HepG2 (cell line): Measurements from ENCODE around the gene ZNF557. TPM values are rescaled to one million over a fixed set of nuclear protein-coding genes. Genes with fewer than 3 reads are reported as not detected.
"Not testable (repeated sequence)": the region's sequence is repeated elsewhere in the genome, so short reads cannot be mapped to it uniquely, and the experiment has no call there.

ENCODE experiments used
- ATAC-seq: fragments of 200-7000 bp; cut with Tn5 transposase; 3 replicates; pipeline ENCODE4 v1.9.1; 2020; ENCODE audit warnings: mild to moderate bottlenecking, moderate library complexity
- BruUV-seq: library from RNA; stranded (reverse); fragments of 400-500 nt; replicated peaks from 2 replicates; lab custom pipeline; 2021; lab: Mats Ljungman, UMichigan
- CTCF ChIA-PET: fragments of 300-600 bp; formaldehyde crosslinking; extraction: SDS; loops from one replicate; lab custom pipeline; 2021; ENCODE audit warnings: low total read pairs, inconsistent platforms, low intra/inter-chr PET ratio; lab: Yijun Ruan, JAX
- POLR2A ChIA-PET: fragments of 350-600 bp; sonication (Branson Sonifier 250); formaldehyde crosslinking; loops from one replicate; lab custom pipeline; 2020; ENCODE audit warnings: antibody characterized with exemption, inconsistent platforms; lab: Yijun Ruan, JAX
- DNase-seq: peaks from one replicate; pipeline ENCODE4 v3.0.0-alpha.2; 2015; ENCODE audit warnings: low spot score
- FAIRE-seq: peaks from 3 replicates; lab custom pipeline; 2011; peaks lifted over from hg19 to GRCh38; lab: Jason Lieb, UNC
- H2AFZ ChIP-seq: one replicate; pipeline ENCODE4 v1.6.1; 2011; ENCODE audit warnings: low read length, inconsistent platforms
- H3K27ac ChIP-seq: fragments of 300-600 bp; 3 replicates; pipeline ENCODE4 v1.8.0; 2011; ENCODE audit warnings: mixed run types, mild to moderate bottlenecking, mixed read lengths, low read length, inconsistent platforms; ENCODE audit not compliant: insufficient read depth; ENCODE audit errors: extremely low read length
- H3K27me3 ChIP-seq, 2 experiments: fragments of 200-600 bp in 1 of 2; 2 replicates in 1 of 2; 3 replicates in 1 of 2; pipeline versions ENCODE4 v1.6.0 to v1.8.0; 2011; ENCODE audit warnings: low read length in 2 of 2, mild to moderate bottlenecking in 2 of 2, moderate library complexity in 2 of 2, inconsistent platforms in 1 of 2; ENCODE audit not compliant: insufficient read depth in 2 of 2, control insufficient read depth in 1 of 2
- H3K36me3 ChIP-seq, 2 experiments: fragments of 200-600 bp in 1 of 2; replicated peaks in 1 of 2; 2 replicates in 1 of 2; 3 replicates in 1 of 2; pipeline versions ENCODE4 v1.5.1 to v1.8.0; 2011; ENCODE audit warnings: low read length in 2 of 2, inconsistent platforms in 1 of 2; ENCODE audit not compliant: insufficient read depth in 2 of 2, control insufficient read depth in 1 of 2
- H3K4me1 ChIP-seq: 2 replicates; pipeline ENCODE4 v1.5.1; 2012; ENCODE audit warnings: low read length, inconsistent platforms; ENCODE audit not compliant: insufficient read depth
- H3K4me2 ChIP-seq: 2 replicates; pipeline ENCODE4 v1.6.0; 2011; ENCODE audit warnings: low read depth, low read length, inconsistent platforms
- H3K4me3 ChIP-seq, 3 experiments: fragments of 200-600 bp in 1 of 3; sonication (generic), shearing (Covaris generic) in 1 of 3; replicated peaks in 1 of 3; 2 replicates each; pipeline ENCODE4 v1.5.1; 2011 to 2016; ENCODE audit warnings: low read length in 3 of 3, inconsistent platforms in 2 of 3, low read depth in 2 of 3, mild to moderate bottlenecking in 2 of 3, control low read depth in 1 of 3, mixed read lengths in 1 of 3; ENCODE audit not compliant: insufficient read depth in 1 of 3
- H3K79me2 ChIP-seq: one replicate; pipeline ENCODE4 v1.6.1; 2011; ENCODE audit warnings: low read length, inconsistent platforms; ENCODE audit not compliant: insufficient read depth
- H3K9ac ChIP-seq: 2 replicates; pipeline ENCODE4 v1.6.0; 2011; ENCODE audit warnings: mild to moderate bottlenecking, low read depth, low read length, inconsistent platforms; ENCODE audit not compliant: insufficient read depth
- H3K9me3 ChIP-seq: 2 replicates; pipeline ENCODE4 v1.5.1; 2012; ENCODE audit warnings: mild to moderate bottlenecking, low read length
- H4K20me1 ChIP-seq: 2 replicates; pipeline ENCODE4 v1.6.0; 2011; ENCODE audit warnings: inconsistent platforms, mild to moderate bottlenecking, low read length, moderate library complexity; ENCODE audit not compliant: insufficient read depth
- KDM2A ChIP-seq: sonication (generic); formaldehyde crosslinking; IDR thresholded peaks from 2 replicates; pipeline ENCODE4 v1.4.0; 2020; ENCODE audit warnings: low read depth, missing genetic modification reagents, borderline replicate concordance
- SETDB1 ChIP-seq: sonication (generic); formaldehyde crosslinking; IDR thresholded peaks from 2 replicates; pipeline ENCODE4 v1.5.1; 2020; ENCODE audit warnings: missing genetic modification reagents, mild to moderate bottlenecking, borderline replicate concordance
- STAG1 ChIP-seq: sonication (generic); formaldehyde crosslinking; IDR thresholded peaks from 2 replicates; pipeline ENCODE4 v1.4.0; 2020; ENCODE audit warnings: missing genetic modification reagents
- ZNF121 ChIP-seq: sonication (generic); formaldehyde crosslinking; IDR thresholded peaks from 2 replicates; pipeline ENCODE4 v1.5.0; 2020; ENCODE audit warnings: mild to moderate bottlenecking, missing genetic modification reagents
- ZNF280D ChIP-seq: sonication (generic); formaldehyde crosslinking; IDR thresholded peaks from 2 replicates; pipeline ENCODE4 v1.5.1; 2020; ENCODE audit warnings: mild to moderate bottlenecking, missing genetic modification reagents
- ZNF672 ChIP-seq: sonication (generic); formaldehyde crosslinking; IDR thresholded peaks from 2 replicates; pipeline ENCODE4 v1.8.1; 2022; ENCODE audit warnings: missing genetic modification reagents
- WGBS: methylation state at CpG from one replicate; pipeline ENCODE4 v1.1.6; 2017; ENCODE audit warnings: low lambda C conversion rate; 5-methylcytosine and 5-hydroxymethylcytosine counted together
- in situ Hi-C: cut with HindIII; loops from 2 replicates; pipeline ENCODE4 v1.10.0; 2017; ENCODE audit warnings: low pct_unique_long_range_greater_than_20kb; ENCODE audit not compliant: extremely low pct_ligation_motif_present
- intact Hi-C: fragments of 100-400 bp; cut with micrococcal nuclease; formaldehyde crosslinking; loops from one replicate; pipeline ENCODE4 v1.10.0; 2022; ENCODE audit not compliant: unreplicated experiment
- polyA plus RNA-seq, 8 experiments: library from polyadenylated mRNA; depleted of rRNA in 3 of 8; stranded (reverse) in 7 of 8; unstranded in 1 of 8; fragments of >200 nt; fragmentation: Illumina TruSeq in 4 of 8; extraction: Trizol in 4 of 8; gene quantifications; 2 replicates each; pipeline versions ENCODE4 v1.2.1 to v1.2.3, GENCODE V29; 2011 to 2016; ENCODE audit warnings: low read depth in 4 of 8, missing spikeins in 1 of 8, mixed read lengths in 1 of 8; ENCODE audit not compliant: insufficient read depth in 1 of 8
- total RNA-seq, 5 experiments: library from RNA; depleted of rRNA; stranded (reverse); fragments of >200 nt; fragmentation: Illumina TruSeq; extraction: Trizol; gene quantifications; 2 replicates each; pipeline ENCODE4 v1.2.3, GENCODE V29; 2016; ENCODE audit warnings: low read depth in 1 of 5
- TF ChIP-seq, protein P1 (sequence below): sonication (generic); formaldehyde crosslinking; IDR thresholded peaks from 2 replicates; pipeline ENCODE4 v1.4.0; 2020; ENCODE audit warnings: missing genetic modification reagents
- TF ChIP-seq, protein P2 (sequence below): sonication (generic); formaldehyde crosslinking; IDR thresholded peaks from 2 replicates; pipeline ENCODE4 v1.4.0; 2020; ENCODE audit warnings: missing genetic modification reagents

Gene ZNF557
- total and polyA plus RNA-seq, 2 of the 13 experiments (the other 11 are each of a cell fraction or from before 2014, with no cell fraction given), result 2.1 to 7.8 TPM

- 31% methylated on average over 7 of the region's 9 CpGs for WGBS
- DNase-seq, result no peak
- H3K27me3 ChIP-seq, result no peaks in the 10 kb centered on the region
- in situ Hi-C loops, result no loop called here
- intact Hi-C loops, result no loop called here
- POLR2A ChIA-PET, result no interaction called here
- no peak for ATAC-seq
- BruUV-seq, result no TSS peak
- peaks cover 5% of the 10 kb centered on the region; the same call in 1 of the 2 replicates for H3K4me1 ChIP-seq
- no peak for FAIRE-seq
- no peak overlapping the region for H3K4me3 ChIP-seq
- no peaks in the 10 kb centered on the region for H4K20me1 ChIP-seq
- no peaks in the 10 kb centered on the region for H3K79me2 ChIP-seq
- TF ChIP-seq ZNF121 (peak; percentile 53), ZNF672 (no peak)
- no peak overlapping the region for H2AFZ ChIP-seq
- CTCF ChIA-PET, result no interaction called here
- peaks cover 7% of the 10 kb centered on the region for H3K9me3 ChIP-seq
- no peak overlapping the region for H3K4me2 ChIP-seq
- no peak overlapping the region for H3K27ac ChIP-seq
- H3K9ac ChIP-seq, result no peak overlapping the region
- H3K36me3 ChIP-seq, result no peaks in the 10 kb centered on the region
These were observed 5.6 kb upstream of the ZNF557 start for GRCh38 chr19:7063764-7064418.

GRCh38 chr19:7067122-7067521, 2.4 kb upstream of the ZNF557 start:
- H3K9ac ChIP-seq, BruUV-seq, FAIRE-seq, H3K36me3 ChIP-seq, POLR2A ChIA-PET, H3K27me3 ChIP-seq, H2AFZ ChIP-seq, H3K4me2 ChIP-seq, H3K4me3 ChIP-seq, CTCF ChIA-PET, ATAC-seq, in situ Hi-C loops, intact Hi-C loops, H3K9me3 ChIP-seq, H3K27ac ChIP-seq, H4K20me1 ChIP-seq: not testable (repeated sequence)
- DNase-seq, result peak; percentile 44
- peaks cover 14% of the 10 kb centered on the region for H3K4me1 ChIP-seq
- H3K79me2 ChIP-seq, result peaks cover 11% of the 10 kb centered on the region
- 50% methylated on average over 5 of the region's 13 CpGs for WGBS
- TF ChIP-seq STAG1 (peak; percentile 51), ZNF280D (peak; percentile 79; the same call in 1 of the 2 replicates), KDM2A (CRISPR knock-in tag) (peak; percentile 44; the same call in 1 of the 2 replicates), SETDB1 (CRISPR knock-in tag) (peak; percentile 82; the same call in 1 of the 2 replicates)
- TF ChIP-seq, protein P1, sequence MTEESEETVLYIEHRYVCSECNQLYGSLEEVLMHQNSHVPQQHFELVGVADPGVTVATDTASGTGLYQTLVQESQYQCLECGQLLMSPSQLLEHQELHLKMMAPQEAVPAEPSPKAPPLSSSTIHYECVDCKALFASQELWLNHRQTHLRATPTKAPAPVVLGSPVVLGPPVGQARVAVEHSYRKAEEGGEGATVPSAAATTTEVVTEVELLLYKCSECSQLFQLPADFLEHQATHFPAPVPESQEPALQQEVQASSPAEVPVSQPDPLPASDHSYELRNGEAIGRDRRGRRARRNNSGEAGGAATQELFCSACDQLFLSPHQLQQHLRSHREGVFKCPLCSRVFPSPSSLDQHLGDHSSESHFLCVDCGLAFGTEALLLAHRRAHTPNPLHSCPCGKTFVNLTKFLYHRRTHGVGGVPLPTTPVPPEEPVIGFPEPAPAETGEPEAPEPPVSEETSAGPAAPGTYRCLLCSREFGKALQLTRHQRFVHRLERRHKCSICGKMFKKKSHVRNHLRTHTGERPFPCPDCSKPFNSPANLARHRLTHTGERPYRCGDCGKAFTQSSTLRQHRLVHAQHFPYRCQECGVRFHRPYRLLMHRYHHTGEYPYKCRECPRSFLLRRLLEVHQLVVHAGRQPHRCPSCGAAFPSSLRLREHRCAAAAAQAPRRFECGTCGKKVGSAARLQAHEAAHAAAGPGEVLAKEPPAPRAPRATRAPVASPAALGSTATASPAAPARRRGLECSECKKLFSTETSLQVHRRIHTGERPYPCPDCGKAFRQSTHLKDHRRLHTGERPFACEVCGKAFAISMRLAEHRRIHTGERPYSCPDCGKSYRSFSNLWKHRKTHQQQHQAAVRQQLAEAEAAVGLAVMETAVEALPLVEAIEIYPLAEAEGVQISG (CRISPR knock-in tag), result 0 out of 2 replicates have a peak, but pooled peaks have one; percentile 18
- TF ChIP-seq, protein P2, sequence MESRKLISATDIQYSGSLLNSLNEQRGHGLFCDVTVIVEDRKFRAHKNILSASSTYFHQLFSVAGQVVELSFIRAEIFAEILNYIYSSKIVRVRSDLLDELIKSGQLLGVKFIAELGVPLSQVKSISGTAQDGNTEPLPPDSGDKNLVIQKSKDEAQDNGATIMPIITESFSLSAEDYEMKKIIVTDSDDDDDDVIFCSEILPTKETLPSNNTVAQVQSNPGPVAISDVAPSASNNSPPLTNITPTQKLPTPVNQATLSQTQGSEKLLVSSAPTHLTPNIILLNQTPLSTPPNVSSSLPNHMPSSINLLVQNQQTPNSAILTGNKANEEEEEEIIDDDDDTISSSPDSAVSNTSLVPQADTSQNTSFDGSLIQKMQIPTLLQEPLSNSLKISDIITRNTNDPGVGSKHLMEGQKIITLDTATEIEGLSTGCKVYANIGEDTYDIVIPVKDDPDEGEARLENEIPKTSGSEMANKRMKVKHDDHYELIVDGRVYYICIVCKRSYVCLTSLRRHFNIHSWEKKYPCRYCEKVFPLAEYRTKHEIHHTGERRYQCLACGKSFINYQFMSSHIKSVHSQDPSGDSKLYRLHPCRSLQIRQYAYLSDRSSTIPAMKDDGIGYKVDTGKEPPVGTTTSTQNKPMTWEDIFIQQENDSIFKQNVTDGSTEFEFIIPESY (CRISPR knock-in tag), result peak; percentile 94
